Sigmoid colon (tissue), 7 donors: ENCODE results near the gene SOCS6. TPM values are rescaled to one million over a fixed set of nuclear protein-coding genes. Genes with fewer than 3 reads are reported as not detected.

Experiments
- DNase-seq: peaks from one replicate; pipeline ENCODE4 v3.0.0-alpha.2; 2019
- H3K27ac ChIP-seq, 4 donors: fragments of 200-600 bp; sonication (generic); one replicate each; pipeline ENCODE4 v1.5.1; 2016 to 2019; ENCODE audit warnings: mild to moderate bottlenecking in 1 of 4
- H3K27me3 ChIP-seq, 3 donors: fragments of 200-600 bp; sonication (generic); one replicate each; pipeline ENCODE4 v1.5.1; 2019; ENCODE audit warnings: mild to moderate bottlenecking in 1 of 3
- H3K36me3 ChIP-seq, 4 donors: fragments of 200-600 bp; sonication (generic); one replicate each; pipeline ENCODE4 v1.5.1; 2016 to 2019
- H3K4me1 ChIP-seq, 4 donors: fragments of 200-600 bp; sonication (generic); one replicate each; pipeline ENCODE4 v1.5.1; 2017 to 2019
- H3K4me3 ChIP-seq, 4 donors: fragments of 200-600 bp; sonication (generic); one replicate each; pipeline ENCODE4 v1.5.1; 2017 to 2019; ENCODE audit warnings: mild to moderate bottlenecking in 2 of 4, moderate library complexity in 1 of 4
- H3K9me3 ChIP-seq, 4 donors: fragments of 200-600 bp in 3 of 4; sonication (generic) in 3 of 4; one replicate each; pipeline versions ENCODE4 v1.5.1 to v1.6.1; 2013 to 2019
- CTCF ChIP-seq, 4 experiments: fragments of 450-650 bp in 3 of 4; fragments of 200-600 bp in 1 of 4; IDR thresholded peaks; one replicate each; pipeline ENCODE4 v1.5.1; 2016 to 2019; ENCODE audit warnings: antibody characterized with exemption in 4 of 4, mild to moderate bottlenecking in 3 of 4, moderate library complexity in 2 of 4
- EP300 ChIP-seq, 4 donors: sonication (generic); formaldehyde crosslinking; IDR thresholded peaks; one replicate each; pipeline ENCODE4 v1.6.1; 2017; ENCODE audit warnings: antibody characterized with exemption in 4 of 4
- POLR2A ChIP-seq, 2 donors: fragments of 450-650 bp; IDR thresholded peaks; one replicate each; pipeline ENCODE4 v1.6.1; 2016; ENCODE audit warnings: antibody characterized with exemption in 2 of 2, mild to moderate bottlenecking in 2 of 2, moderate library complexity in 2 of 2
- POLR2AphosphoS5 ChIP-seq, 4 donors: sonication (generic); formaldehyde crosslinking; IDR thresholded peaks; one replicate each; pipeline ENCODE4 v1.6.1; 2017; ENCODE audit warnings: antibody characterized with exemption in 4 of 4
- WGBS, 2 donors: extraction: QIAGEN DNeasy Blood & Tissue Kit; methylation state at CpG; one replicate each; pipeline ENCODE4 v1.1.7; 2013; 5-methylcytosine and 5-hydroxymethylcytosine counted together
- intact Hi-C: fragments of 100-400 bp; cut with DNase I; formaldehyde crosslinking; loops from one replicate; pipeline ENCODE4 v1.15.1; 2023
- polyA plus RNA-seq, 3 donors: library from polyadenylated mRNA; stranded (reverse); fragments of 200-250 nt; gene quantifications; one replicate each; pipeline ENCODE4 v1.2.3, GENCODE V29; 2013
- total RNA-seq, 4 donors: library from RNA; depleted of rRNA; stranded (reverse); fragments of >200 nt; gene quantifications; one replicate each; pipeline ENCODE4 v1.1.0, GENCODE V29; 2016
- donor health status: healthy with polysubstance abuse.
- donor health status: Bipolar disorder and iron deficiency.
- donor health status: healthy.

The SOCS6 gene
- total and polyA plus RNA-seq, 7 donors: 11.4 to 23.9 (median 18.5) TPM

- no peak overlapping the region for H3K27ac ChIP-seq
- peaks cover 0 to 3% (median 0%) of the 10 kb centered on the region in 4 donors for H3K9me3 ChIP-seq
- TF ChIP-seq POLR2AphosphoS5 (IDR thresholded peaks at IDR 0.05): no peak
- no peak for TF ChIP-seq POLR2A (IDR thresholded peaks at IDR 0.05)
- no peak for TF ChIP-seq CTCF (IDR thresholded peaks at IDR 0.05)
- DNase-seq: no peak
- WGBS, 2 donors: 98 to 100% methylated on average over 1 of the region's 1 CpG
- no peaks in the 10 kb centered on the region for H3K27me3 ChIP-seq
- intact Hi-C loops: no loop called here
- H3K36me3 ChIP-seq: no peaks in the 10 kb centered on the region
- peaks cover 0 to 34% (median 29%) of the 10 kb centered on the region in 4 donors for H3K4me1 ChIP-seq
- no peak overlapping the region for H3K4me3 ChIP-seq
Measured at GRCh38 chr18:70333316-70333715, 44.5 kb downstream of the SOCS6 start.

- peak overlapping the region in 1 of 4 donors; percentile 15 for H3K27ac ChIP-seq
- no peak for DNase-seq
Measured at GRCh38 chr18:70333757-70334156, 44.9 kb downstream of the SOCS6 start.

GRCh38 chr18:70334264-70334663 is 45.4 kb downstream of the SOCS6 start:
- H3K4me3 ChIP-seq: no peak overlapping the region
- peak overlapping the region in 1 of 4 donors; percentile 15 for H3K27ac ChIP-seq
- H3K27me3 ChIP-seq: no peaks in the 10 kb centered on the region
- TF ChIP-seq POLR2AphosphoS5 (IDR thresholded peaks at IDR 0.05) (no peak), EP300 (IDR thresholded peaks at IDR 0.05) (no peak), CTCF (IDR thresholded peaks at IDR 0.05) (no peak), POLR2A (IDR thresholded peaks at IDR 0.05) (no peak)
- H3K4me1 ChIP-seq: peaks cover 0 to 26% (median 24%) of the 10 kb centered on the region in 4 donors
- H3K9me3 ChIP-seq: peaks cover 0 to 3% (median 0%) of the 10 kb centered on the region in 4 donors
- intact Hi-C loops: no loop called here
- no peak for DNase-seq
- peaks cover 0 to 3% (median 0%) of the 10 kb centered on the region in 4 donors for H3K36me3 ChIP-seq
- 96 to 100% methylated on average over 1 of the region's 1 CpG for WGBS, 2 donors

More at GRCh38 chr18:70333757-70334156, 44.9 kb downstream of the SOCS6 start:
- peaks cover 0 to 3% (median 0%) of the 10 kb centered on the region in 4 donors for H3K9me3 ChIP-seq
- intact Hi-C loops: no loop called here
- H3K4me3 ChIP-seq: no peak overlapping the region
- no peaks in the 10 kb centered on the region for H3K36me3 ChIP-seq
- TF ChIP-seq EP300 (IDR thresholded peaks at IDR 0.05) (no peak), CTCF (IDR thresholded peaks at IDR 0.05) (no peak), POLR2AphosphoS5 (IDR thresholded peaks at IDR 0.05) (no peak), POLR2A (IDR thresholded peaks at IDR 0.05) (no peak)
- no peaks in the 10 kb centered on the region for H3K27me3 ChIP-seq
- WGBS, 2 donors: 72 to 91% methylated on average over 2 of the region's 2 CpGs
- peaks cover 0 to 31% (median 26%) of the 10 kb centered on the region in 4 donors for H3K4me1 ChIP-seq

- Histone ChIP-seq H3K36me3 (peaks cover 0 to 4% (median 0%) of the 10 kb centered on the region in 4 donors), H3K27me3 (no peaks in the 10 kb centered on the region), H3K4me3 (no peak overlapping the region), H3K4me1 (peaks cover 0 to 26% (median 23%) of the 10 kb centered on the region in 4 donors), H3K27ac (no peak overlapping the region), H3K9me3 (peaks cover 0 to 3% (median 0%) of the 10 kb centered on the region in 4 donors)
- TF ChIP-seq CTCF (IDR thresholded peaks at IDR 0.05): no peak
- no peak for TF ChIP-seq EP300 (IDR thresholded peaks at IDR 0.05)
- no peak for TF ChIP-seq POLR2A (IDR thresholded peaks at IDR 0.05)
- TF ChIP-seq POLR2AphosphoS5 (IDR thresholded peaks at IDR 0.05): no peak
- no peak for DNase-seq
- 63 to 83% methylated on average over 5 of the region's 5 CpGs for WGBS, 2 donors
- intact Hi-C loops: loop anchor here (5.0 kb wide), 1 partner anchor 43 kb away; no protein-coding TSS in a partner anchor
Measured at GRCh38 chr18:70334728-70335329, 46.0 kb downstream of the SOCS6 start.
